Neutrophil (primary cell): ENCODE results near the gene MEOX2.

Source experiments
- H3K27ac ChIP-seq: fragments of 200-600 bp; sonication (generic); 2 replicates; pipeline ENCODE4 v1.5.1; 2016; ENCODE audit warnings: mild to moderate bottlenecking, moderate library complexity
- H3K27me3 ChIP-seq: fragments of 200-600 bp; sonication (generic); 2 replicates; pipeline ENCODE4 v1.6.0; 2016; ENCODE audit warnings: mild to moderate bottlenecking
- H3K36me3 ChIP-seq: fragments of 200-600 bp; sonication (generic); 2 replicates; pipeline ENCODE4 v1.5.1; 2017
- H3K4me1 ChIP-seq, 2 experiments: fragments of 200-600 bp in 1 of 2; sonication (generic) in 1 of 2; 1 replicate in 1 of 2; 2 replicates in 1 of 2; pipeline versions ENCODE4 v1.5.1 to v1.6.1; 2013 to 2016; ENCODE audit warnings: low read depth in 1 of 2, low read length in 1 of 2, mild to moderate bottlenecking in 1 of 2, moderate library complexity in 1 of 2; ENCODE audit not compliant: control insufficient read depth in 1 of 2, insufficient read depth in 1 of 2
- H3K4me3 ChIP-seq, 2 experiments: fragments of 200-600 bp in 1 of 2; sonication (generic) in 1 of 2; 1 replicate in 1 of 2; 2 replicates in 1 of 2; pipeline ENCODE4 v1.5.1; 2013 to 2016; ENCODE audit warnings: low read depth in 1 of 2, low read length in 1 of 2, mild to moderate bottlenecking in 1 of 2, moderate library complexity in 1 of 2
- H3K9me3 ChIP-seq: fragments of 200-600 bp; sonication (generic); 2 replicates; pipeline ENCODE4 v1.5.1; 2016
- TF ChIP-seq, protein P1 (sequence below): fragments of 200-600 bp; sonication (generic); IDR thresholded peaks from 2 replicates; pipeline ENCODE4 v1.5.1; 2016; ENCODE audit warnings: antibody characterized with exemption

Gene MEOX2

GRCh38 chr7:15594461-15594860 lies 92.0 kb downstream of the MEOX2 start:
- Histone ChIP-seq H3K27ac (no peak overlapping the region), H3K9me3 (peaks cover 1% of the 10 kb centered on the region), H3K27me3 (no peaks in the 10 kb centered on the region)

DNA sequence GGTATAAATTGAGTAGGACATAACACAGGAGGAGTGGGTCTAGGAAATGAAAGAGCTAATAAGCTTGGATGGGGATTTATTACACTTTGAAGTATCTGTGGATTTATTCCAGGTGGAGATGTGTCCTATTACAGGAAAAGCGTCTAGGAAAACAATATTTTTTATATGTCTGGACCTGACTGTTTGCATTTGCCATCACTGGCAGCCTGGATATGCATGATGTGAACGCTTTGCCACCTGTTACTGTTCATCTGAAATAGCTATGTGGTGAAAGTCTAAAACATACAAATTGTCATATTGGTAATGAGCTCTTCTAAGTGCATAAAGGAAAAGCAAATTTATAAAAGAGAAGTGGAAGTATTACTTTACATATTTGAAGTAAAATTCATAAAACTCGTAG lies 93.1 kb downstream of the MEOX2 start:
- Histone ChIP-seq H3K36me3 (no peaks in the 10 kb centered on the region), H3K4me1 (no peaks in the 10 kb centered on the region), H3K9me3 (no peaks in the 10 kb centered on the region), H3K4me3 (no peak overlapping the region), H3K27ac (no peak overlapping the region), H3K27me3 (no peaks in the 10 kb centered on the region)
- TF ChIP-seq, protein P1, sequence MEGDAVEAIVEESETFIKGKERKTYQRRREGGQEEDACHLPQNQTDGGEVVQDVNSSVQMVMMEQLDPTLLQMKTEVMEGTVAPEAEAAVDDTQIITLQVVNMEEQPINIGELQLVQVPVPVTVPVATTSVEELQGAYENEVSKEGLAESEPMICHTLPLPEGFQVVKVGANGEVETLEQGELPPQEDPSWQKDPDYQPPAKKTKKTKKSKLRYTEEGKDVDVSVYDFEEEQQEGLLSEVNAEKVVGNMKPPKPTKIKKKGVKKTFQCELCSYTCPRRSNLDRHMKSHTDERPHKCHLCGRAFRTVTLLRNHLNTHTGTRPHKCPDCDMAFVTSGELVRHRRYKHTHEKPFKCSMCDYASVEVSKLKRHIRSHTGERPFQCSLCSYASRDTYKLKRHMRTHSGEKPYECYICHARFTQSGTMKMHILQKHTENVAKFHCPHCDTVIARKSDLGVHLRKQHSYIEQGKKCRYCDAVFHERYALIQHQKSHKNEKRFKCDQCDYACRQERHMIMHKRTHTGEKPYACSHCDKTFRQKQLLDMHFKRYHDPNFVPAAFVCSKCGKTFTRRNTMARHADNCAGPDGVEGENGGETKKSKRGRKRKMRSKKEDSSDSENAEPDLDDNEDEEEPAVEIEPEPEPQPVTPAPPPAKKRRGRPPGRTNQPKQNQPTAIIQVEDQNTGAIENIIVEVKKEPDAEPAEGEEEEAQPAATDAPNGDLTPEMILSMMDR: no peak

More at GRCh38 chr7:15594461-15594860, 92.0 kb downstream of the MEOX2 start:
- TF ChIP-seq, protein P1: no peak
- no peaks in the 10 kb centered on the region for H3K4me1 ChIP-seq
- H3K4me3 ChIP-seq: no peak overlapping the region
- H3K36me3 ChIP-seq: no peaks in the 10 kb centered on the region

DNA sequence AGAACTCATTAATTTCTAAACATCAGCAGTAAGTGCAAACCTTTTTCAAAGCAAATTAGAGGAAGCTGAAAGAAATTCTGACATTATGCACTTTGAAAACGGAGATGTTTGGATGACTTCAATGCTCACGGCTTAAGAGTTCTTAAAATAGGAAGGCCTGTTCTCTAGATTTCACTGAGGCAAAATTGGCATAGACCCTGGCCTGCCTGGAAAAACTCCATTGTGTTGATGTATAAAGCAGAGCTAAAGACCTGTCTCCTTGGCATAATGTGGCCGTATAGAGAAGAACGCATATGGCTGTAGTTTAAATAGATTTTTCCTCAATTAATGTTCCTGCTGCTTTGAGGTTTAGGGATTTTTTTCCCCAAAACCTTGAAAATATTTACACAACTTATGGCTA lies 100.2 kb downstream of the MEOX2 start:
- no peak overlapping the region for H3K4me3 ChIP-seq
- H3K4me1 ChIP-seq: no peaks in the 10 kb centered on the region
- H3K27ac ChIP-seq: no peak overlapping the region
- TF ChIP-seq, protein P1: no peak
- no peaks in the 10 kb centered on the region for H3K27me3 ChIP-seq
- H3K9me3 ChIP-seq: no peaks in the 10 kb centered on the region
- no peaks in the 10 kb centered on the region for H3K36me3 ChIP-seq

GRCh38 chr7:15584575-15584974 lies 101.9 kb downstream of the MEOX2 start:
- H3K27ac ChIP-seq: no peak overlapping the region
- no peaks in the 10 kb centered on the region for H3K9me3 ChIP-seq
- H3K4me1 ChIP-seq: no peaks in the 10 kb centered on the region
- no peaks in the 10 kb centered on the region for H3K27me3 ChIP-seq
- TF ChIP-seq, protein P1: no peak
- no peaks in the 10 kb centered on the region for H3K36me3 ChIP-seq
- no peak overlapping the region for H3K4me3 ChIP-seq

DNA sequence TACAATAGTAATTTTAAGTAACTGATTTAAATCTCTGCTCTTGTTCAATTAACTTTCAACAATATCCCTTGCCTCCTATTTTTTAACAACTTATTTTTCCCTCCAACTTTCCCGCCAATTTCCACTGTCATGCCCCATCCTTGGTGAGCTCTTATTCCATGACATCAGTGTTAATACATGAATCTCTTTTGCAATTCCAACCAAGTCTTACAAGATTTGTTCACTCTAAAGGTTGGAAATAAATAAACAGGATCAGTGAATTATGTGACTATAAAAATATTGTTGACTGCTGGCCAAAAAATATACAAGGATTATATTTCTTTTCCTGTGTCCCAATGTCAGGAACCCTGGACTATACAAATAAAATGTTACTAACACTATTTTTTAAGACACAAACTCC lies 103.7 kb downstream of the MEOX2 start:
- Histone ChIP-seq H3K36me3 (no peaks in the 10 kb centered on the region), H3K4me3 (no peak overlapping the region), H3K9me3 (no peaks in the 10 kb centered on the region), H3K27ac (no peak overlapping the region), H3K27me3 (no peaks in the 10 kb centered on the region), H3K4me1 (no peaks in the 10 kb centered on the region)
- TF ChIP-seq, protein P1: no peak
